Stimulated activated CD8-positive, alpha-beta memory T cell treated with anti-CD3 and anti-CD28 coated beads, Interleukin-2, amount 100 ng/mL, for 48 hours (primary cell): ENCODE measurements around the gene ATP5ME.

ENCODE experiments used
- DNase-seq, 2 donors: peaks; one replicate each; pipeline ENCODE4 v3.0.0-alpha.2; 2020; ENCODE audit warnings: low read depth in 2 of 2

Gene ATP5ME

GRCh38 chr4:622996-623913 lies 50.8 kb downstream of the ATP5ME start:
- no peak for DNase-seq
